NCI-H2196 (cell line): Measurements from ENCODE around the gene GIGYF1.

ENCODE experiments used
- DNase-seq: peaks from one replicate; lab custom pipeline; 2025; ENCODE audit not compliant: unreplicated experiment; lab: John Stamatoyannopoulos, UW

Gene GIGYF1

GRCh38 chr7:100685631-100686145 lies 8.4 kb downstream of the GIGYF1 start:
- no peak for DNase-seq

GRCh38 chr7:100685049-100685605 lies 8.9 kb downstream of the GIGYF1 start:
- DNase-seq: no peak

- no peak for DNase-seq
Observed at GRCh38 chr7:100684534-100685042, 9.5 kb downstream of the GIGYF1 start.

- no peak for DNase-seq
Observed at GRCh38 chr7:100683659-100684533, 10.2 kb downstream of the GIGYF1 start.

- no peak for DNase-seq
Observed at GRCh38 chr7:100682991-100683658, 10.9 kb downstream of the GIGYF1 start.

- no peak for DNase-seq
Observed at GRCh38 chr7:100682228-100682741, 11.8 kb downstream of the GIGYF1 start.

- DNase-seq: no peak
Observed at GRCh38 chr7:100681491-100682227, 12.4 kb downstream of the GIGYF1 start.

GRCh38 chr7:100680576-100681271 lies 13.3 kb downstream of the GIGYF1 start:
- no peak for DNase-seq

GRCh38 chr7:100679927-100680575 lies 14.0 kb downstream of the GIGYF1 start:
- DNase-seq: no peak

- no peak for DNase-seq
Observed at GRCh38 chr7:100679129-100679926, 14.7 kb downstream of the GIGYF1 start.

GRCh38 chr7:100678291-100678984 lies 15.6 kb downstream of the GIGYF1 start:
- DNase-seq: no peak

GRCh38 chr7:100677308-100678267 lies 16.5 kb downstream of the GIGYF1 start:
- DNase-seq: no peak

GRCh38 chr7:100676501-100677306 lies 17.3 kb downstream of the GIGYF1 start:
- DNase-seq: no peak

GRCh38 chr7:100675581-100676350 lies 18.3 kb downstream of the GIGYF1 start:
- DNase-seq: peak; percentile 58

GRCh38 chr7:100675105-100675451 lies 19.0 kb downstream of the GIGYF1 start:
- no peak for DNase-seq
